Muscle of leg (tissue), 11 donors: ENCODE data around the gene RNF7. TPM values are rescaled to one million over a fixed set of nuclear protein-coding genes. Genes with fewer than 3 reads are reported as not detected.
A peak's percentile ranks its signal among the peaks of the same experiment; 100 is the strongest.
"Not testable (repeated sequence)": the region's sequence is repeated elsewhere in the genome, so short reads cannot be mapped to it uniquely, and the experiment has no call there.

Source experiments
- DNase-seq: peaks from one replicate; pipeline ENCODE4 v3.0.0; 2013
- H3K27ac ChIP-seq: one replicate; pipeline ENCODE4 v1.5.1; 2013; ENCODE audit warnings: mild to moderate bottlenecking, low read length, control low read depth
- H3K27me3 ChIP-seq: one replicate; pipeline ENCODE4 v1.6.1; 2013; ENCODE audit warnings: low read length; ENCODE audit not compliant: control insufficient read depth, insufficient read depth
- H3K36me3 ChIP-seq: one replicate; pipeline ENCODE4 v1.6.1; 2013; ENCODE audit warnings: low read length; ENCODE audit not compliant: control insufficient read depth, insufficient read depth
- H3K4me1 ChIP-seq: one replicate; pipeline ENCODE4 v1.6.1; 2013; ENCODE audit warnings: low read length; ENCODE audit not compliant: control insufficient read depth, insufficient read depth
- H3K4me3 ChIP-seq: one replicate; pipeline ENCODE4 v1.5.1; 2013; ENCODE audit warnings: low read length, control low read depth
- H3K9me3 ChIP-seq: replicated peaks from 2 replicates; pipeline ENCODE4 v1.6.1; 2013; ENCODE audit warnings: low read depth, low read length; ENCODE audit not compliant: control insufficient read depth
- WGBS: methylation state at CpG from one replicate; pipeline ENCODE4 v1.1.5; 2013; ENCODE audit warnings: missing lambda C conversion rate; ENCODE audit not compliant: insufficient coverage; 5-methylcytosine and 5-hydroxymethylcytosine counted together
- polyA plus RNA-seq, 8 donors: library from polyadenylated mRNA; unstranded; fragments of 120-200 nt; gene quantifications; one replicate each; pipeline versions ENCODE4 v1.2.1 to v1.2.3, GENCODE V29; 2013; ENCODE audit warnings: inconsistent platforms in 1 of 8, low replicate concordance in 1 of 8; ENCODE audit not compliant: insufficient read length in 8 of 8, insufficient read depth in 1 of 8
- total RNA-seq: library from RNA; stranded (reverse); fragments of 120-200 nt; gene quantifications from one replicate; pipeline ENCODE4 v1.2.4, GENCODE V29; 2013

The RNF7 gene
- total and polyA plus RNA-seq, 9 donors: 79.6 to 100 (median 85.6) TPM

- H3K4me1 ChIP-seq, H3K9me3 ChIP-seq, DNase-seq, H3K4me3 ChIP-seq, H3K27ac ChIP-seq, H3K36me3 ChIP-seq, H3K27me3 ChIP-seq: not testable (repeated sequence)
- 100% methylated on average over 1 of the region's 5 CpGs for WGBS
Observed at GRCh38 chr3:141788750-141789149, 50.7 kb downstream of the RNF7 start.

- WGBS: 68% methylated on average over 6 of the region's 7 CpGs
- no peaks in the 10 kb centered on the region for H3K9me3 ChIP-seq
- no peak overlapping the region for H3K27ac ChIP-seq
- DNase-seq: no peak
- no peaks in the 10 kb centered on the region for H3K4me1 ChIP-seq
- H3K36me3 ChIP-seq: no peaks in the 10 kb centered on the region
- H3K4me3 ChIP-seq: no peak overlapping the region
- H3K27me3 ChIP-seq: no peaks in the 10 kb centered on the region
Observed at GRCh38 chr3:141789281-141789680, 51.2 kb downstream of the RNF7 start.

- Histone ChIP-seq H3K9me3 (no peaks in the 10 kb centered on the region), H3K27me3 (no peaks in the 10 kb centered on the region), H3K27ac (no peak overlapping the region), H3K4me3 (no peak overlapping the region), H3K4me1 (no peaks in the 10 kb centered on the region), H3K36me3 (no peaks in the 10 kb centered on the region)
- 82% methylated on average over 4 of the region's 4 CpGs for WGBS
- no peak for DNase-seq
Observed at GRCh38 chr3:141790171-141790570, 52.1 kb downstream of the RNF7 start.

GRCh38 chr3:141792495-141792894, 54.4 kb downstream of the RNF7 start:
- Histone ChIP-seq H3K4me1 (peaks cover 15% of the 10 kb centered on the region), H3K9me3 (no peaks in the 10 kb centered on the region), H3K27ac (no peak overlapping the region), H3K4me3 (no peak overlapping the region), H3K27me3 (no peaks in the 10 kb centered on the region), H3K36me3 (no peaks in the 10 kb centered on the region)
- no peak for DNase-seq
- no CpG with 5 or more reads among the region's 1 CpG for WGBS

- DNase-seq: no peak
Observed at GRCh38 chr3:141793476-141794260, 55.6 kb downstream of the RNF7 start.

GRCh38 chr3:141795276-141795675, 57.2 kb downstream of the RNF7 start:
- Histone ChIP-seq H3K4me1 (peaks cover 30% of the 10 kb centered on the region), H3K9me3 (no peaks in the 10 kb centered on the region), H3K4me3 (no peak overlapping the region), H3K27me3 (no peaks in the 10 kb centered on the region), H3K27ac (no peak overlapping the region), H3K36me3 (no peaks in the 10 kb centered on the region)
- DNase-seq: no peak
- 56% methylated on average over 4 of the region's 4 CpGs for WGBS

More at GRCh38 chr3:141793476-141794260, 55.6 kb downstream of the RNF7 start:
- Histone ChIP-seq H3K9me3 (no peaks in the 10 kb centered on the region), H3K27ac (no peak overlapping the region), H3K36me3 (no peaks in the 10 kb centered on the region), H3K27me3 (no peaks in the 10 kb centered on the region), H3K4me1 (peaks cover 26% of the 10 kb centered on the region), H3K4me3 (no peak overlapping the region)
- 82% methylated on average over 4 of the region's 8 CpGs for WGBS

GRCh38 chr3:141795741-141796080, 57.6 kb downstream of the RNF7 start:
- Histone ChIP-seq H3K9me3 (no peaks in the 10 kb centered on the region), H3K27me3 (no peaks in the 10 kb centered on the region), H3K36me3 (no peaks in the 10 kb centered on the region), H3K4me3 (no peak overlapping the region), H3K27ac (no peak overlapping the region), H3K4me1 (peaks cover 30% of the 10 kb centered on the region)
- no peak for DNase-seq
- 76% methylated on average over 4 of the region's 5 CpGs for WGBS

- Histone ChIP-seq H3K27me3 (no peaks in the 10 kb centered on the region), H3K4me3 (no peak overlapping the region), H3K9me3 (no peaks in the 10 kb centered on the region), H3K36me3 (no peaks in the 10 kb centered on the region), H3K27ac (peak overlapping the region; percentile 92), H3K4me1 (peaks cover 30% of the 10 kb centered on the region)
- WGBS: 69% methylated on average over 11 of the region's 11 CpGs
- DNase-seq: peak; percentile 76
Observed at GRCh38 chr3:141796081-141796888, 58.2 kb downstream of the RNF7 start.
